ENCODE results near the gene TMEM270.

- TF ChIP-seq, protein P1, sequence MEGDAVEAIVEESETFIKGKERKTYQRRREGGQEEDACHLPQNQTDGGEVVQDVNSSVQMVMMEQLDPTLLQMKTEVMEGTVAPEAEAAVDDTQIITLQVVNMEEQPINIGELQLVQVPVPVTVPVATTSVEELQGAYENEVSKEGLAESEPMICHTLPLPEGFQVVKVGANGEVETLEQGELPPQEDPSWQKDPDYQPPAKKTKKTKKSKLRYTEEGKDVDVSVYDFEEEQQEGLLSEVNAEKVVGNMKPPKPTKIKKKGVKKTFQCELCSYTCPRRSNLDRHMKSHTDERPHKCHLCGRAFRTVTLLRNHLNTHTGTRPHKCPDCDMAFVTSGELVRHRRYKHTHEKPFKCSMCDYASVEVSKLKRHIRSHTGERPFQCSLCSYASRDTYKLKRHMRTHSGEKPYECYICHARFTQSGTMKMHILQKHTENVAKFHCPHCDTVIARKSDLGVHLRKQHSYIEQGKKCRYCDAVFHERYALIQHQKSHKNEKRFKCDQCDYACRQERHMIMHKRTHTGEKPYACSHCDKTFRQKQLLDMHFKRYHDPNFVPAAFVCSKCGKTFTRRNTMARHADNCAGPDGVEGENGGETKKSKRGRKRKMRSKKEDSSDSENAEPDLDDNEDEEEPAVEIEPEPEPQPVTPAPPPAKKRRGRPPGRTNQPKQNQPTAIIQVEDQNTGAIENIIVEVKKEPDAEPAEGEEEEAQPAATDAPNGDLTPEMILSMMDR (IDR thresholded peaks at IDR 0.05) = no peak
- TF ChIP-seq EP300 (IDR thresholded peaks at IDR 0.05) = no peak
These were observed 12.8 kb upstream of the TMEM270 start for GRCh38 chr7:73847941-73848723.

All from gastroesophageal sphincter (tissue), 3 donors.